ENCODE data around the gene WRAP73. TPM values are rescaled to one million over a fixed set of nuclear protein-coding genes. Genes with fewer than 3 reads are reported as not detected.

WRAP73 gene
- total RNA-seq, 1 donor from 2014 or later, result 30.1 TPM

- H3K4me3 Mint-ChIP-seq, result no peak overlapping the region
- H3K9me3 Mint-ChIP-seq, result no peaks in the 10 kb centered on the region
- CTCF ChIA-PET, result interaction anchor here (0.7 to 4.3 kb wide), 14 partner anchors 10 to 1203 kb away, joined by 3 to 46 read pairs (median 4); no protein-coding TSS in a partner anchor
- peaks cover 32% of the 10 kb centered on the region for H3K4me1 Mint-ChIP-seq
- POLR2A ChIA-PET, result interaction anchor here (0.7 to 1.7 kb wide), 2 partner anchors 48 to 166 kb away, joined by 3 to 5 read pairs; no protein-coding TSS in a partner anchor
- DNase-seq (no peak), ATAC-seq (ENCODE audit: low read depth) (no peak)
- H3K27me3 Mint-ChIP-seq, result peaks cover 6% of the 10 kb centered on the region
- no peaks in the 10 kb centered on the region for H3K36me3 Mint-ChIP-seq (ENCODE audit: low read depth)
- H3K27ac Mint-ChIP-seq, result no peak overlapping the region
- intact Hi-C loops (cut with micrococcal nuclease), result no loop called here
- no peak for TF ChIP-seq CTCF (IDR thresholded peaks at IDR 0.05)
These were observed 31.4 kb downstream of the WRAP73 start for GRCh38 chr1:3618531-3618880.

- Mint-ChIP-seq H3K4me3 (no peak overlapping the region), H3K27ac (no peak overlapping the region), H3K4me1 (peaks cover 26% of the 10 kb centered on the region), H3K27me3 (peaks cover 12% of the 10 kb centered on the region), H3K9me3 (no peaks in the 10 kb centered on the region), H3K36me3 (ENCODE audit: low read depth) (no peaks in the 10 kb centered on the region)
- intact Hi-C loops (cut with micrococcal nuclease), result no loop called here
- ATAC-seq (ENCODE audit: low read depth) (no peak), DNase-seq (no peak)
- no peak for TF ChIP-seq CTCF (IDR thresholded peaks at IDR 0.05)
- POLR2A ChIA-PET, result no interaction called here
- CTCF ChIA-PET, result interaction anchor here (1.0 kb wide), 2 partner anchors 53 to 127 kb away, joined by 3 read pairs; no protein-coding TSS in a partner anchor
These were observed 32.0 kb downstream of the WRAP73 start for GRCh38 chr1:3617806-3618345.

- no peak overlapping the region for H3K27ac Mint-ChIP-seq
- TF ChIP-seq CTCF (IDR thresholded peaks at IDR 0.05), result no peak
- peaks cover 26% of the 10 kb centered on the region for H3K4me1 Mint-ChIP-seq
- H3K27me3 Mint-ChIP-seq, result peaks cover 19% of the 10 kb centered on the region
- POLR2A ChIA-PET, result no interaction called here
- CTCF ChIA-PET, result interaction anchor here (1.0 kb wide), 1 partner anchor 126 kb away, joined by 3 read pairs; no protein-coding TSS in a partner anchor
- no peaks in the 10 kb centered on the region for H3K36me3 Mint-ChIP-seq (ENCODE audit: low read depth)
- intact Hi-C loops (cut with micrococcal nuclease), result no loop called here
- ATAC-seq (ENCODE audit: low read depth) (no peak), DNase-seq (no peak)
- no peaks in the 10 kb centered on the region for H3K9me3 Mint-ChIP-seq
- no peak overlapping the region for H3K4me3 Mint-ChIP-seq
These were observed 33.0 kb downstream of the WRAP73 start for GRCh38 chr1:3616861-3617260.

- ChIA-PET CTCF (interaction anchor here (1.2 to 1.8 kb wide), 3 partner anchors 109 to 162 kb away, joined by 5 read pairs; no protein-coding TSS in a partner anchor), POLR2A (no interaction called here)
- Mint-ChIP-seq H3K36me3 (ENCODE audit: low read depth) (no peaks in the 10 kb centered on the region), H3K9me3 (no peaks in the 10 kb centered on the region), H3K4me3 (no peak overlapping the region), H3K4me1 (peaks cover 23% of the 10 kb centered on the region), H3K27me3 (peaks cover 25% of the 10 kb centered on the region), H3K27ac (no peak overlapping the region)
- ATAC-seq (ENCODE audit: low read depth) (no peak), DNase-seq (no peak)
- intact Hi-C loops (cut with micrococcal nuclease), result no loop called here
- TF ChIP-seq CTCF (IDR thresholded peaks at IDR 0.05), result no peak
These were observed 34.9 kb downstream of the WRAP73 start for GRCh38 chr1:3614755-3615742.

- Mint-ChIP-seq H3K4me1 (peaks cover 10% of the 10 kb centered on the region), H3K27me3 (peaks cover 32% of the 10 kb centered on the region), H3K27ac (no peak overlapping the region), H3K9me3 (no peaks in the 10 kb centered on the region), H3K4me3 (peak overlapping the region; percentile 77), H3K36me3 (ENCODE audit: low read depth) (no peaks in the 10 kb centered on the region)
- no peak for DNase-seq
- no peak for TF ChIP-seq CTCF (IDR thresholded peaks at IDR 0.05)
- ChIA-PET CTCF (no interaction called here), POLR2A (no interaction called here)
- ATAC-seq (ENCODE audit: low read depth), result no peak
- intact Hi-C loops (cut with micrococcal nuclease), result no loop called here
These were observed 37.8 kb downstream of the WRAP73 start for GRCh38 chr1:3612123-3612522.

Measured in activated B cell treated with CpG ODN at 0.5 μM for 24 hours (primary cell).